Activated CD8-positive, alpha-beta T cell treated with anti-CD3 and anti-CD28 coated beads for 36 hours (primary cell): ENCODE data around the gene FOXP1. TPM values are rescaled to one million over a fixed set of nuclear protein-coding genes. Genes with fewer than 3 reads are reported as not detected.

Experiments used
- ATAC-seq: fragments of 200-7000 bp; cut with Tn5 transposase; one replicate; pipeline ENCODE4 v1.10.0; 2021; ENCODE audit warnings: mild to moderate bottlenecking, moderate library complexity
- CTCF ChIA-PET: fragments of 350-600 bp; sonication (Branson Sonifier 250); formaldehyde crosslinking; loops from one replicate; lab custom pipeline; 2021; ENCODE audit warnings: antibody characterized with exemption; lab: Charles Lee
- POLR2A ChIA-PET: fragments of 350-600 bp; sonication (Branson Sonifier 250); formaldehyde crosslinking; loops from one replicate; lab custom pipeline; 2021; ENCODE audit warnings: antibody characterized with exemption; lab: Charles Lee
- DNase-seq: peaks from one replicate; pipeline ENCODE4 v3.0.0-alpha.2; 2020
- H3K27ac Mint-ChIP-seq: one replicate; pipeline ENCODE4 v1.8.0; 2021; ENCODE audit warnings: mild to moderate bottlenecking, mixed read lengths
- H3K27me3 Mint-ChIP-seq: one replicate; pipeline ENCODE4 v1.8.0; 2021; ENCODE audit warnings: mixed read lengths
- H3K36me3 Mint-ChIP-seq: one replicate; pipeline ENCODE4 v1.8.0; 2021; ENCODE audit warnings: low read depth, mixed read lengths
- H3K4me1 Mint-ChIP-seq: one replicate; pipeline ENCODE4 v1.8.0; 2021; ENCODE audit warnings: low read depth, mixed read lengths
- H3K4me3 Mint-ChIP-seq: one replicate; pipeline ENCODE4 v1.8.0; 2021; ENCODE audit warnings: mild to moderate bottlenecking, moderate library complexity, mixed read lengths
- H3K9me3 Mint-ChIP-seq: one replicate; pipeline ENCODE4 v1.8.0; 2021; ENCODE audit warnings: mixed read lengths
- intact Hi-C: fragments of 100-400 bp; cut with micrococcal nuclease; formaldehyde crosslinking; loops from one replicate; pipeline ENCODE4 v1.10.0; 2022
- total RNA-seq, 2 experiments: library from RNA; stranded (reverse); gene quantifications; one replicate each; pipeline ENCODE4 v1.2.3, GENCODE V29; 2021
- TF ChIP-seq, protein P1 (sequence below): fragments of 200-600 bp; IDR thresholded peaks from one replicate; pipeline ENCODE4 v1.8.0; 2022; ENCODE audit warnings: antibody characterized with exemption, mild to moderate bottlenecking

Gene FOXP1
- total RNA-seq, 2 experiments from 2014 or later, result 145 to 153 TPM

DNA sequence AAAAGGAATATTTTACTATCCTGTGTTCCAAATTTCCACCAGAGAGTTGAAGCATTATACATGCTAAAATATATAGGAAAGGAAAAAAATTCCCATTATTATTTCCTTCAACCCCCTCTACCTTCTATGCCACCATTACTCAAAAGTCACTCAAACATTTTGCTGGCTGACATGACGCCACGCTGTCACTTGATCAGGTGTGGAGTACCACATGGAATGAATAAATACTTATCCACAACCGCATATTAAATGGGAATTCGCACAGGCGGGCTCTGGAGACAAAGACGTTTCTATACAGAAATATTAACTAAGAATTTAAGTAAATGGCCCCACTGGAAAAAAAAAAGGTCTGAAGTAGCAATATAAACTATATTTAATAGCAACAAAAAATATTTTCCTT lies 266.4 kb downstream of the FOXP1 start:
- intact Hi-C loops, result no loop called here
- peak overlapping the region; percentile 60 for H3K27ac Mint-ChIP-seq
- ChIA-PET POLR2A (interaction anchor here (1.1 to 1.3 kb wide), 2 partner anchors 10 to 56 kb away, joined by 3 read pairs; no protein-coding TSS in a partner anchor), CTCF (interaction anchor here (1.3 kb wide), 1 partner anchor 31 kb away, joined by 3 read pairs; no protein-coding TSS in a partner anchor)
- peaks cover 46% of the 10 kb centered on the region for H3K4me1 Mint-ChIP-seq
- no peaks in the 10 kb centered on the region for H3K27me3 Mint-ChIP-seq
- no peaks in the 10 kb centered on the region for H3K9me3 Mint-ChIP-seq
- DNase-seq, result no peak
- peaks cover 3% of the 10 kb centered on the region for H3K36me3 Mint-ChIP-seq
- ATAC-seq, result no peak
- TF ChIP-seq, protein P1, sequence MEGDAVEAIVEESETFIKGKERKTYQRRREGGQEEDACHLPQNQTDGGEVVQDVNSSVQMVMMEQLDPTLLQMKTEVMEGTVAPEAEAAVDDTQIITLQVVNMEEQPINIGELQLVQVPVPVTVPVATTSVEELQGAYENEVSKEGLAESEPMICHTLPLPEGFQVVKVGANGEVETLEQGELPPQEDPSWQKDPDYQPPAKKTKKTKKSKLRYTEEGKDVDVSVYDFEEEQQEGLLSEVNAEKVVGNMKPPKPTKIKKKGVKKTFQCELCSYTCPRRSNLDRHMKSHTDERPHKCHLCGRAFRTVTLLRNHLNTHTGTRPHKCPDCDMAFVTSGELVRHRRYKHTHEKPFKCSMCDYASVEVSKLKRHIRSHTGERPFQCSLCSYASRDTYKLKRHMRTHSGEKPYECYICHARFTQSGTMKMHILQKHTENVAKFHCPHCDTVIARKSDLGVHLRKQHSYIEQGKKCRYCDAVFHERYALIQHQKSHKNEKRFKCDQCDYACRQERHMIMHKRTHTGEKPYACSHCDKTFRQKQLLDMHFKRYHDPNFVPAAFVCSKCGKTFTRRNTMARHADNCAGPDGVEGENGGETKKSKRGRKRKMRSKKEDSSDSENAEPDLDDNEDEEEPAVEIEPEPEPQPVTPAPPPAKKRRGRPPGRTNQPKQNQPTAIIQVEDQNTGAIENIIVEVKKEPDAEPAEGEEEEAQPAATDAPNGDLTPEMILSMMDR, result no peak
- H3K4me3 Mint-ChIP-seq, result no peak overlapping the region

DNA sequence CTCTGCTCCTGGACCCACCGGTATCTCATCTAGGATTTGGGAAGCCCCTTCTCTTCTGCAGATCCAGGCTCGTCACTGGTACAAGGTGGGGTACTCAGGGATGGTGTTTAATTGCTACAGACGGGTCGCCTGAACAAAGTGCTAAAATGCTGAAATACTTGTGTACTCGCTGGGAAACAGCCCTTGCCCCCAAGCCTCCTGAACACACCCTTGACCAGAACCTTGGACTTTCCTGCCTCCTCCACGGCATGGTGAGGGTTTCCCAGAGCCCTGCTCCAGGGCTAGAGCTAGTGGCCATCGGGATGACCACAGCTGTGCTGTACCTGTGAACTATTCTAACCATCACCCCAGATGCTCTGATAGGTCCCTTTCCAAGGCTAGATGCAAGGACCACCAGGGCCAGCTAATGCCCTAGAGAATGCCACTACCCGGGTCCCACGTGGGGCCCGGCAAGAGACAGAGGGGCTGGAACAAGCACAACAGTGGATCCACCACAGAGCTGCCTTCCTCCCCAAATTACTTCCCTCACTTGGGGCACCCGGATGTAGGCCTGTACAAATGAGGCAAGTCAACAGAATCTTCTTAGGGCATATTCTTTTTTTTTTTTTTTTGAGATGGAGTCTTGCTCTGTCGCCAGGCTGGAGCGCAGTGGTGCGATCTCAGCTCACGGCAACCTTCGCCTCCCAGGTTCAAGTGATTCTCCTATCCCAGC lies 267.3 kb downstream of the FOXP1 start:
- DNase-seq, result no peak
- H3K36me3 Mint-ChIP-seq, result peaks cover 4% of the 10 kb centered on the region
- TF ChIP-seq, protein P1, result no peak
- no peak overlapping the region for H3K4me3 Mint-ChIP-seq
- peaks cover 55% of the 10 kb centered on the region for H3K4me1 Mint-ChIP-seq
- peak; percentile 54 for ATAC-seq
- H3K27me3 Mint-ChIP-seq, result no peaks in the 10 kb centered on the region
- ChIA-PET POLR2A (interaction anchor here (0.7 to 1.7 kb wide), 5 partner anchors 11 to 259 kb away, joined by 3 to 6 read pairs (median 3); no protein-coding TSS in a partner anchor), CTCF (interaction anchor here (1.3 kb wide), 1 partner anchor 32 kb away, joined by 3 read pairs; no protein-coding TSS in a partner anchor)
- intact Hi-C loops, result no loop called here
- H3K9me3 Mint-ChIP-seq, result no peaks in the 10 kb centered on the region
- peak overlapping the region; percentile 60 for H3K27ac Mint-ChIP-seq

DNA sequence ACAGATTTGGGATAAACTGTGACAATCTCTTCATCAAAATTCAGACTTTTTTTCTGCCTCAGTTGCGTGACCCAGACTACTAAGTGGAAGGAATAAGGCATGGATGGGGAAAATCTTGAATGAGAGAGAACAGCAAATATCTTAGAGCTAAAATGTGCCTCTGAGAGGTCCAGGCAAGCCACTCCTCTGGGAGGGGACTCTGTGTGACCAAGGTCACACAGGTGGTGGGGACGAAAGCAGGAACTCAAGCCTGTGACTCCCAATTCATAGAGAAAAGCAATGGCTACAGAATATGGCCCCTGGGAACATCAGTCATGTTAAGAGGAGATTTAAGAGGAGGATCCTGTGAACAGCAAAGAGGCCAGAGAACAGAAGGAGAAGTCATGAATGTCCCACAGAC lies 268.1 kb downstream of the FOXP1 start:
- Mint-ChIP-seq H3K27me3 (no peaks in the 10 kb centered on the region), H3K4me1 (peaks cover 63% of the 10 kb centered on the region), H3K4me3 (no peak overlapping the region), H3K36me3 (peaks cover 9% of the 10 kb centered on the region), H3K9me3 (no peaks in the 10 kb centered on the region), H3K27ac (peak overlapping the region; percentile 60)
- ATAC-seq (no peak), DNase-seq (no peak)
- ChIA-PET CTCF (no interaction called here), POLR2A (interaction anchor here (0.7 to 1.7 kb wide), 2 partner anchors 10 to 260 kb away, joined by 5 to 6 read pairs; no protein-coding TSS in a partner anchor)
- intact Hi-C loops, result no loop called here
- TF ChIP-seq, protein P1, result no peak

DNA sequence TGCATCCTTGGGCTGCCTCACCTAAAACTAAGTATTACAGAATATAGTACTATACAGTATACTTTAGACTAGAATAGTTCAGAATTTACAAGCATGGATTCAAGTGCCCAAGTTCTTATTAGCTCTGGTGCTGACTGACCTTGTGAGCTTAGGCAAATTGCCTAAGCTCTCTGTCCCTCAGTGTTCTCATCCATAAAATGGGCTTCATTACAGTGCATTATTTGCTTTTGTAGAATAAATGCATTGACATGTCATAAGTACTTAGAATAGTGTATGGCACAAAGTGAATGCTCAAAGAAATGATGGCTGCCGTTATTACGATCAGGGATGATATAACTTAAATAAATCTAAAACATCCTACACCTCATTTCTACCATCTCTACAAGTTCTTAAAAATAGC lies 269.7 kb downstream of the FOXP1 start:
- peaks cover 11% of the 10 kb centered on the region for H3K36me3 Mint-ChIP-seq
- CTCF ChIA-PET, result no interaction called here
- POLR2A ChIA-PET, result interaction anchor here (0.6 to 1.7 kb wide), 3 partner anchors 43 to 76 kb away, joined by 3 to 5 read pairs (median 4); no protein-coding TSS in a partner anchor

More for the DNA sequence above, 269.7 kb downstream of the FOXP1 start:
- H3K4me3 Mint-ChIP-seq, result no peak overlapping the region
- no peaks in the 10 kb centered on the region for H3K9me3 Mint-ChIP-seq
- ATAC-seq (no peak), DNase-seq (no peak)
- H3K4me1 Mint-ChIP-seq, result peaks cover 76% of the 10 kb centered on the region
- no peaks in the 10 kb centered on the region for H3K27me3 Mint-ChIP-seq
- no peak overlapping the region for H3K27ac Mint-ChIP-seq
- TF ChIP-seq, protein P1, result no peak
- intact Hi-C loops, result no loop called here
